CD4-positive, alpha-beta T cell treated with Interferon alpha-2 for 1 hour (primary cell): ENCODE measurements around the gene SEC16B.
"Not testable (repeated sequence)": the region's sequence is repeated elsewhere in the genome, so short reads cannot be mapped to it uniquely, and the experiment has no call there.

ENCODE experiments used
- DNase-seq, 2 donors: peaks; one replicate each; pipeline ENCODE4 v3.0.0-alpha.2; 2020 to 2022

SEC16B gene, protein sequence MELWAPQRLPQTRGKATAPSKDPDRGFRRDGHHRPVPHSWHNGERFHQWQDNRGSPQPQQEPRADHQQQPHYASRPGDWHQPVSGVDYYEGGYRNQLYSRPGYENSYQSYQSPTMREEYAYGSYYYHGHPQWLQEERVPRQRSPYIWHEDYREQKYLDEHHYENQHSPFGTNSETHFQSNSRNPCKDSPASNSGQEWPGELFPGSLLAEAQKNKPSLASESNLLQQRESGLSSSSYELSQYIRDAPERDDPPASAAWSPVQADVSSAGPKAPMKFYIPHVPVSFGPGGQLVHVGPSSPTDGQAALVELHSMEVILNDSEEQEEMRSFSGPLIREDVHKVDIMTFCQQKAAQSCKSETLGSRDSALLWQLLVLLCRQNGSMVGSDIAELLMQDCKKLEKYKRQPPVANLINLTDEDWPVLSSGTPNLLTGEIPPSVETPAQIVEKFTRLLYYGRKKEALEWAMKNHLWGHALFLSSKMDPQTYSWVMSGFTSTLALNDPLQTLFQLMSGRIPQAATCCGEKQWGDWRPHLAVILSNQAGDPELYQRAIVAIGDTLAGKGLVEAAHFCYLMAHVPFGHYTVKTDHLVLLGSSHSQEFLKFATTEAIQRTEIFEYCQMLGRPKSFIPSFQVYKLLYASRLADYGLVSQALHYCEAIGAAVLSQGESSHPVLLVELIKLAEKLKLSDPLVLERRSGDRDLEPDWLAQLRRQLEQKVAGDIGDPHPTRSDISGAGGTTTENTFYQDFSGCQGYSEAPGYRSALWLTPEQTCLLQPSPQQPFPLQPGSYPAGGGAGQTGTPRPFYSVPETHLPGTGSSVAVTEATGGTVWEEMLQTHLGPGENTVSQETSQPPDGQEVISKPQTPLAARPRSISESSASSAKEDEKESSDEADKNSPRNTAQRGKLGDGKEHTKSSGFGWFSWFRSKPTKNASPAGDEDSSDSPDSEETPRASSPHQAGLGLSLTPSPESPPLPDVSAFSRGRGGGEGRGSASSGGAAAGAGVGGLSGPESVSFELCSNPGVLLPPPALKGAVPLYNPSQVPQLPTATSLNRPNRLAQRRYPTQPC

DNA sequence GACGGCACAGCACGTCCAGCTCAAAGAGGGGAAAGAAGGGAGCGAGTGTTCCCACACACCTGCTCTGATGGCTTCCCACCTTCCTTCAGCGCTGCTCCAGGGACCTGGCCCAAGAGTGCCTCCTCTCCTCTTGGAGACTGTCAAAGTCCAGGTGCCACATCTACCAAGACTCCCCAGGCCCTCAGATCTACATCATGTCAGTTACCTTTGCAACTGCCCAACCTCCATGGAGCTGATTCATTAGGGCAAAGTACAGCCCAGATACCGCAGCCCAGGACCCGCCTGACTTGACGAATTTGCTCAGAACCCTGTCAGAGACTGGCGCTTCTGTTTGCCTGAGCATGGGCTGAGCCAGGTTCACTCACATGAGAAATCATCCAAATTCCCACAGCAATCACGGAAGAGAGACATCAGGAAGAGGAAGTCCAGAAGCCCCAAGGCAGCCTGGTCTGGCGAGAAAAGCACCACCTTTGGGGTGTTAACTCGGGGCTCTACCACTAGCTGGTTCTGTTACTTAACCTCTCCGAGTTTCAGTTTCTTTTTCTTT, at the start of gene SEC16B:
Gene SEC16B, minus strand, starts transcription at position 234 of the 547 bp plus-strand sequence. CDS start 2,077 bp downstream, outside the sequence.
- DNase-seq, result no peak

DNA sequence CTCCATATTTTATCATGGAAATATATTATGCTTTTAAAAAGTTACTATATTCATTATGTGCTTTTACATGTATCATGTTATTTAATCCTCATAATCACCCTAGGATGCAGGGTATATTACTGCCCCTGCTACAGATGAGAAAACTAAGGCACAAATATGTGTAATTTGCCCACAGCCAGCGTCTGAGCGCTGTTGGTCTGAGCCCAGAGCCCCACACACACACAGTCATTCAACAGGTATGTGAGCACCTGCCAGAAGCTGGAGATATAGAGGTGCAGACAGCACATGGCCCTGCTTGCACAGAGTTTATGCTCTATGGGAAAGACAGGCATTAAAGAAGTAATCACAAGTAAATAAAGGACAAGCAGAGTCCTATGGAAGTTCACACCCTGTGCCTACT, 49.8 kb upstream of the SEC16B start:
- no peak for DNase-seq

DNA sequence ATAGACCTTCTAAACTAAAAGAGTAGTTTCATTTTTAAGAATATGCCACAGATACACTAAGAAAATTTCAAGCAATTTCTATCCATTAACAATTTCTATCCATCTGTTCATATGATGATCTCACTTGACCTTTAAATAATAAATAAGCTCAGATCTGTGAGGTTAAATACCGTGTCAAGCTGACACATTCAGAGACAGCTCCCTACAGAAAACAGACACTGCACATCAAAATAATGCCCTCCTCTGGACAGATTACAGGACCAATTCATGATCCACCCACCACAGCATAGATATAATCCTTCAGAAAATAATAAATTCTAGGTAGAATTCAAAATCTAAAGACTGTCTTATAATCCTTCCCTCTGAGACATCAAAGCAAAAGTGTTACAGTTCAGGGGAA, 49.4 kb upstream of the SEC16B start:
- DNase-seq, result no peak

DNA sequence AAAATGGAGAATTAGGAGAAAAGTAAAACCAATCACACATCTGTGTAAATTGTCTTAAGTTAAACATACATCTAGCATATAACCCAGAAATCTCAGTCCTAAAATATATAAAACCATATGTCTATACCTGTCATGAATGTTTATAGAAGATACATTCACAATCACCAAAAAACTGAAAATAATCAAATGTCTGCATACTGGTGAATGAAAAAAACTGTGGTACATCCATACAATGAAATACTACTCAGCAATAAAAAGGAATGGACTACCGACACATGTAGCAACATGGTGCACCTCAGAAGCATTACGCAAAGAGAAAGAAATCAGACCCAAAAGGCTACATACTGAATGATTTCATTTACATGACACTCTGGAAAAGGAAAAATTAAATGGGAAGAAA, 47.7 kb upstream of the SEC16B start:
- DNase-seq, result no peak

DNA sequence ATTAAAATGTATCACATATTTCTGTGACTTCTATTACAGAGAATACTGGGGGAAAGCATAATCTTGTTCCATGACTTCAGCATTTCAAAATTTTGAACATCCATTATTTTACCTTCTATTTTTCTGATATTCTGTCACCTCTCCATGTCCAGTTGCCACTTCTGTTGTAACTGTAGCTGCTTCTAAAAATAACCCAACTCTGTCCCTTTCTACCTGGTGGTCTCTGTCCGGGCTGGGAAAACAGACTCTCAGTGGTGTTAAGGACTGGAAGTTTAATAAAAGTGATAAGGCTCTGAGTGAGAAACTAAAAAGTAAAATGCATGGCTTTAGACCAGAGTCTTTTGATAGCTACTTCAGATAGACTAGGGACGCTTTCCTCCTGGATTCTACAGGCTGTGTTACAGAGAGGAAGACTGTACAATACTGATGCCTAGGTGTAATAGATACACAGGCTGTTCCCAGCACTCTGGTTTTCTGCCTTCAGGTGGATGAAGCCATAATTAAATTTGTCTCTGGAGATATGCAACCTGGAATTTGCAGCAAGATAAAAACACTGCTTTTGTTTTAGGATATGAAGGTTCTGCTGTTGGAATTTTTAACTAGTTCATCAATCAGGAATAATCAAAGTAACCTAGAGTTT, 42.1 kb upstream of the SEC16B start:
- DNase-seq, result no peak

DNA sequence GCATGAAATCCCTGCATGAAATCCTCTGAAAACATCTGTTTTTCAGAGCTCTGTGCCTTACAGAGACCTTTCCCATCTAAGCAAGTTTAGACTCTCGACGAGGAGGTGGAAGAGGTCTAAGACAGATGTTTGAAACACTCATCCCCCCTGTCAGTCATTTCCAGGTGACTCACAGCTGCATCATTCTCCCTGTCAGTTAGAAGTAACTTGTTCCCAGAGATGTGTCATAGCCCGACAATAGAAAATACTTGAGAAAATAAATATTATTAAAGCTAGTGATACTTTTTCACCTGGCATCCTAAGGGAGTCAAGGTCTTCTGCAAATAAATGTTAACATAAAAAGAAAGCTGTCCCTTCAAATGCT, 41.6 kb upstream of the SEC16B start:
- DNase-seq, result no peak

DNA sequence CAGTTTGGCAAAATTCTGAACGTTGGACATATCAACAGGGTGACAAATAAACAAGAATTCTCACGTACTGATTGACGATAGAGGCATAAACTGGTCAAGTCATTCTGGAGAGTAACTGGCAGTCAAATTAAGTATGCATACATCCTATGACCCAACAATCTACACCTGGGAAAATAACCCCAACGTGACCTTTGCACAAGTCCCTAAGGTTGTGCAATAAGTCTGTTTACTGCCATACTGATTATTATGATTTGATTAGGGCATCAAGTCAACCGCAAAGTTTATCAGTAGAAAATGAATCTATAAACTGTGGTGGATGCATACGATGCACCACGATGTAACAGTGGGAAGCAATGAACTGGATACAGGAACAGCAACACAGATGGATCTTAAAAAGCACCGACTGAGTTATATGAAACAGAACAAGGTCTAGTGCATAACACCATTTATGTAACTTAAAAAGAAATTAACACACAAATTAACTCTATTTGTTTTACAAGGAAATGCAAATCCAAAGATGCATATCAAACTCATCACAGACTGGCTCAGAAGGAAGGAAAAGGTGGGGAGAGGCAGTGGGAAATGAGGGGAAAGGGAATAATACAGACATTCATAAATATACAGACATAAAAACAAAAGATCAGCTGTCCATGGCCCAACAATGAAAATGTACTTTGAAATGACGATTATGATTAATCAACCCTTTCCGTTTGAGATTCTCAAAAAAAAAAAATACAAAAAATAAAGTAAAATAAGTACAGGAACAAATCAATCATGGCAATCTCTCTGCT, 41.0 kb upstream of the SEC16B start:
- no peak for DNase-seq

DNA sequence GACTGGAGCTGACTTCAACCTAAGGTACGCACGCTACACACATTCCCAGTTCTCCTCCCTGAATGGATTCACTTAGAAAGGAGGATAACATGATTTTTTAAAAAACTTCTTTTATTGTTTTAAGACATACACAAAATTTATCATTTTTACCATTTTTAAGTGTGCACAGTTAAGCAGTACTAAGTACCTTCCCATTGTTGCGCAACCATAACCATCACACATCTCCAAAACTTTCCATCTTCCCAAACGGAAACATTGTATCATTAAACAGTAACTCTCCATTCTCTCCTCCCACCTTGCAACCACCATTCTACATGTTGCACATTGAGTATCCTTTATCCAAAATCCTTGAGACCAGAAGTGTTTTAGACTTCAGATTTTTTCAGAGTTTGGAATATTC, 36.2 kb upstream of the SEC16B start:
- no peak for DNase-seq

DNA sequence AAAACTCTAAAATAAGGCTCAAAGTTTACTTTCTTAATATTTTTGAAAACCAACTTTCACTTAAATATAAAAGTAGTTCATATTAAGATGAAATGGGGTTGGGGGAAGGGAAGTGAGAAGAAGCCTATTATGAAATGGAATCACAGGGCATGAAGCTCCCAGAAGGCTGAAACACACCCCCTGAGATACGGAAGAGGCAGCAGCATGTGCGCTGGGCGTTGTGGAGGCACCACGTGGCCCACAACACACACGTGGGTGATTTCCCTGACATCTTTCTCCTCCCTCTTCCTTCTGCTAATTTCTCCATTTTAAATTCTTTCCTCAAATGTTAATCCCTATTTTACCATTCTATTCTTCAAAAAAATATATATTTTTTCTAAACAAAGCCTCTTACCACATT, 35.6 kb upstream of the SEC16B start:
- DNase-seq, result no peak

DNA sequence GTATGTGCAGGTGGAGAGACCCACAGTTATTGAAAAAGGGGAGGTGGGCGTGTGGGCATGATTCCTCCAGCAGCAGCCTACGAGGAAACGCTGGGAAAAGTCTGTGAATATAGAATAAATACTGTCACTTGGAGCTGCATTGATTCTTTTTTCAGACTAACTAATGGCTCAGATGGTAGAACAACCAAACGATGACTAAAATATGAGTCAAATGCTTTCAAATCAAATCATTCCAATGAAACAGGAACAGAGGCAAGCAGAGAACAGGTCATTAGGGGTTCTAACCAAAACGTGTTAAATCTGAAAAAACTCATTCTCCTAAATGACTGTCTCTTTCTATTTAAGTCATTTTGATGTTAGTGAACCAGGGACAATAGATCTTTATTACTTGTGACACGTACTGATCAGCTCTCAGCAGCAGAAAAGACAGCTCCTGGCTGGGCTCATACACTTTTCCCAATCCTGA, 35.1 kb upstream of the SEC16B start:
- no peak for DNase-seq

DNA sequence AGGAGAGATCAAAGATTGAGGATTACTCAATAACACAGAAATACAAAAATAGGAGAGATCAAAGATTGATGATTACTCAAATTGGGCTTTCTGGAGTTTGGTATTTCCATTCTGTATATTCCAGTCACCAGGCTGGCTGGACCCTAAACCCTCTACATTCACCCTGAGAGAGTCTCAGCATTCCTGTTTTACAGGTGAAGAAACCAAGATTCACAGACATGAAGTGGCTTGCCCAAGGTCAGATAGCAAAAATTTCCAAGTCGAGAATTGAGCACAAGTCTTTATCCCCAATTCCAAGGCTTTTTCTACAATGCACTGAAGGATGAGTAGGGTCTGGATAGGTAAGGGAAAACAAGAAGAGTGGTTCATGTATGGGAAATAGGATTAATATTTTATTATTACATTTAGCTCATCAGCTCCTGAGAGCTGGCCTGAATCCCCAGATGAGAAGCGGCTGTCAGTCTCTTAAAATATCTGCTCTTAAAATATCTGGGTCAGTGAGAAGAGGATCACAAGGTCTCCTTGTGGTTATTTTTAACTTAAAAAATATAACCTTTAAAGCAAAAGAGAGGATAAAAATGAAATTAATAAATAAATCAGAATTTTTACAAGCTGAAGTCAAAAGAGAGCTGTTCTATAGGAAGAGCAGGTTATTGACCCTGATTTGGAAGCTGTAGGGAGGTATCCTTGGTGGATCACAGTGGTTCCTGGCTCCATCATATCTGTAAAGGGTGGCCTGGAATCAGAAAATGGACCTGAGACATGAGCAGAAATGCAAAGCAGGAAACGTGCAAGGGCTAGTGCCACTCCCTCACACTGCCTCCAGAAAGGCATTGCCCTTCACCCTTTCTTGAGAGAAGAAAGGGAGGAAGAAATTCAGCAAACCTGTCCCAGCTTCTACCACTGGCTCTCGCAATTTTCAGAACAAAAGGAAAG, 29.1 kb upstream of the SEC16B start:
- no peak for DNase-seq

DNA sequence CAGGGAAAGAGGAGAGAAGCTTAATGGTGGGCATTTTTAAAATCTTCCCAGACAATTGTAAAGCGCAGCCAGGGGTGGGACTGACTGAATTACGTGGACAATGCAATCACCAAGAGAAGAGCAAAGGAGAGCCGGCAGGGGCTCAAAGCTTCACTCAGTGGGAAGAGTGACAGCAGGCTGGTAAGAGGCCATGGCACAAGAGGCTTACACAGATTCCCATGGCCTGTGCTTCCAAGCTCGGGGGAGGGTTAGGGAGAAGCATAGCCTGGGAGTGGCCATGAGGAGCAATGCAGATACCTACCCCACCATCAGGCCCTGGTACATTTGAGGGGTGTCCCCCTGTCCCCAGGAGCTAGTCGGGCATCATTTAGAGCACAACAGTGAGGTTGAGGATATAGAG, 27.1 kb upstream of the SEC16B start:
- DNase-seq, result no peak

DNA sequence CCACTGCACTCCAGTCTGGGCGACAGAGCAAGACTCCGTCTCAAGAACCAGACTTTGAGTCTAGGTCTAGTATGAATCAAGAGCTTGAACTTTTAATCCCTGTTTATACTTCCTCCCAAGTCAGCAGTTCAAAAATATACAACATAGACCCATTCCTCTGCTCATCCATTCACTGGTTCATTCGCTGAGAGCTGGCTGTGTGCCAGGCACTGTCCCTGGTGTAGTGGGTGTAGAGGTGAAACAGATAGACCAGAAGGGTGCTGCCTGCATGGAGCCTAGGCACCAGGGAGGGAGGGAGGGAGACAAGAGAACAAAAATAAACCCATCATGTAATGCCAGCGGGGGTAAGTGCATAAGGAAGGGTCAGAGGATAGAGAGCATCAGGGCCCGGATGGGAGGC, 25.5 kb upstream of the SEC16B start:
- DNase-seq, result no peak

DNA sequence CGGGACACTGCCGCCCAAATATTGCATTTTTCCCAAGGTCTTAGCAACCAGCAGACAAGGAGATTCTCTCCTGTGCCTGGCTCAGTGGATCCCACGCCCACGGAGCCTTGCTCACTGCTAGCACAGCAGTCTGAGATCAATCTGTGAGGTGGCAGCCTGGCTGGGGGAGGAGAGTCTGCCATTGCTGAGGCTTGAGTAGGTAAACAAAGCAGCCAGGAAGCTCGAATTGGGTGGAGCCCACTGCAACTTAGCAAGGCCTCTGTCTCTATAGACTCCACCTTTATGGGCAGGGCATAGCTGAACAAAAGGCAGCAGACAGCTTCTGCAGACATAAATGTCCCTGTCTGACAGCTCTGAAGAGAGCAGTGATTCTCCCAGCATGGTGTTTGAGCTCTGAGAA, 16.4 kb upstream of the SEC16B start:
- not testable (repeated sequence) for DNase-seq

DNA sequence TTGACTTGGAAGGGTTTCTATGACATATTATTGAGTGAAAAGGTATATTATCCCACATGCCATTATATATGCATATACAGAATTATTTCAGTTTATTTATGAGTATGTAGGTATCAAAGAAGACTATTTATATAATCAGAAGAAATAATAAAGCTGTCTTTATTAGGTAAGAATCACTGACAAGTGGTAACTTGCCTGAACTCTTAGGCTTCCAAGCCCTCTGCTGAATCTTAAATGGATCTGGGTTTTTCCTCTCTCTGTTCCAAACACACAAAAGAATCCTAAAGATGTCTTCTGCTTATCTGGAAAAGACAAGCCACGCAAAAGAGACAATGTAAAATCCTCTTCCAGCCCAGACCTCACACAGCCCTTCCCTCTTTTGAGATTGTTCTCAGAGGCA, 14.9 kb upstream of the SEC16B start:
- DNase-seq, result no peak

DNA sequence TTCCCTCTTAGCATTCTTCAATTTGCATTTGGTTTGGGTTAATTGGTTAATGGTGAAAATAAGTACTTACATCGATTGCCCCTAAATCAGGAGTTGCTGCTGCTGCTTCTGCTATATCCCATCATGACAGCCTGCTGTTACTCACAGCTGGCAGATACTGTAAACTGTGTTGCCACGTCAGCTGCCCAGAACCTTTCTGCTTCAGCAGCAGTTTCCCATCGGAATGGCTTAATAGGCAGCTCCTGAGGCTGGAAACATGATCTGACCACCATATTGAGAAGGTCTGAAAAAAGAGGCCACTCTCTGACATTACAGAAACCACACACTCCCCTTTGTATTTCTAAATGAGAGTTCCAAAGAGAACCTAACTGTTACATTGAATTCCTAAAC, 14.3 kb upstream of the SEC16B start:
- no peak for DNase-seq

DNA sequence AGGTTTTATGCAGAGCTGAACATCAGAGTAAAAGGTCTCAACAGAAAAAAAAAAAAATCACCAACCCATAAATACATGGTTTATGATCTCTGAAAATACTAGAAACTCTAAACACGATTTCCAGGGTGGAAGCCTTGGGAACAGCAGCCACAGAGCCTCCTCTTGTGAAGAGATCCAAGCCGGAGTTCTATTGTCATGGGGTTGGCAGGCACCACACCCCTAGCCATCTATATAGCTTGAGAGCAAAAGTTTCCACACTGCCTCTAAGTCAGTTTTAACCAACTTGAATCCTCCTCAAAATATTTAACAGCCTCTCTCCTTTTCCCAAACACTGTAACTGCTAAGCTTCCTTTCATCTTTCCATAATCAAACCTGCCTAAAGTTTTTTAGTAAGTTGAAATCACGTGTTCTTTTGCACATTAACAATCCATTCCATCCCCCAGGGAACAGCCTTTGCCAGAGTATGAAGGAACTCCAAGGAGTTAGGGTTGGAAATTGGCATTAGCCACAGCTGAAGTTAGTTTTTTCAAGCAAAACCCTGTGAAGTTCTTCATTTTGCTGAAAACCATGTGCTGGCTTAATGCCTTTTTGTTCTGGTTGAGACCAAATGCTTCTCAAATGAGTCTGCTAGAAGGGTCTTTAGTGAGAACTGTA, 13.8 kb upstream of the SEC16B start:
- no peak for DNase-seq

DNA sequence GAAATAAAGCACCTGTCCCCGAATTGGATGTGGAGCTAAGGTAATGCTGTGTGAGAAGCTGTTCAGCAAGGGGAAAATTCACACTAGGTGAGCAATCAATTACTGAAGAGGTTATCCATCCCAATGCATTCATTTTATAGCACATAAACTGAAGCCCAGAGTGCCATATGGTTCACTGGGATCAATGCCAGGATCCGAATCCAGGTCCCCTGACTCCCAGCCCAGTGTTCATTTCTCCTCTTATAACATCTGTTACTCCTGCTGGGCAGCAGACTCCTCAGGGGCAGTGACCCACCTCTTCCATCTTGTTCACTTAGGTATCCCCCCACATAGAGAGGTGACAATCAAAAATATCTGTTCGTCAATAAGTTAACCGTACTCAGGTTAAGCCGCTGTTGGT, 13.2 kb upstream of the SEC16B start:
- no peak for DNase-seq

DNA sequence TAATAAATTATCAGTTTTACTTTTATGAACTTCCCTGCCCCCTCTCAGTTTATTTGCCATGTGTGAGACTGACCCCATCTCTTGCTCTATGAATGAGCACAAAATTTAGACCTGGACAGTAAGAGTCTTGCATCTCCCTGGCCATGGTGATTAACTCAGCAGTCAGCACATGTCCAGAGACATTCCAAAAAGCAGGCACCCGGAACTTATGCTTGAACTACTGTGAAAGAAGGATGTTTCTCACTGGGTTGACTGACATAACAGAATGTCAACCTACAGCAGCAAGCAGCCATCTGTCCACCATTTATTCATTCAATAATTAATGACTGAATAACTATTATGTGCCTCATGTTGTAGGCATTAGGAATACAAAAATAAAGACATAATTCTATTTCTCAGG, 11.3 kb upstream of the SEC16B start:
- no peak for DNase-seq

DNA sequence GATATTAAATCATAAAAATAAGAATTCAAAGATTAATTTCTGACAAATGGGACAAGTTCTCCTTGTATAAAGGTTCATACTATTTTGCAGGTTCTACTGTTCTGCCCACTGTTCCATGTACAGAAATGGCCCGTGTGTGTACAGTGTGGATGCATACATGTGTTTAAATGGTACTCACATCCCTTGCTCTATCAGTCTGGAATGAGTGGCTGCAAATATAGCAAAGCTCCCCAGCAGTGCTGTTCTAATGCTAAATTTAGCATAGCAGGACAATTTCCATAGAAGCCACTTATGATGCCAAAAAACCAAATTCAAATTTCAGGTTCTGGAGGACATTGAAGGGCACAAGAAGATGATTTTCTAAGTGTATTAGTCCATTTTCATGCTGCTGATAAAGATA, 9.4 kb upstream of the SEC16B start:
- DNase-seq, result no peak
